Natural killer cell treated with Interleukin-12 subunit alpha and Interleukin-12 subunit beta and Interleukin-15 and Interleukin-18, amount 100 ng/mL, for 72 hours (primary cell): Measurements from ENCODE around the gene PTCH1. TPM values are rescaled to one million over a fixed set of nuclear protein-coding genes. Genes with fewer than 3 reads are reported as not detected.
A peak's percentile ranks its signal among the peaks of the same experiment; 100 is the strongest.

Source experiments
- ATAC-seq, 2 donors: fragments of 150-1000 bp; cut with Tn5 transposase in 1 of 2; sonication (Bioruptor Pico), chemical (Tn5 transposase) in 1 of 2; 2 replicates each; pipeline ENCODE4 v1.10.0; 2021
- DNase-seq: peaks from one replicate; pipeline ENCODE4 v3.0.0; 2022; ENCODE audit warnings: low spot score
- H3K27ac Mint-ChIP-seq, 2 donors: 1 replicate in 1 of 2; 2 replicates in 1 of 2; pipeline ENCODE4 v1.8.0; 2022; ENCODE audit warnings: mixed read lengths in 2 of 2, mild to moderate bottlenecking in 1 of 2, moderate library complexity in 1 of 2
- H3K27me3 Mint-ChIP-seq, 2 donors: 1 replicate in 1 of 2; 2 replicates in 1 of 2; pipeline ENCODE4 v1.8.0; 2022; ENCODE audit warnings: mixed read lengths in 2 of 2
- H3K36me3 Mint-ChIP-seq: one replicate; pipeline ENCODE4 v1.8.0; 2022; ENCODE audit warnings: mixed read lengths
- H3K4me1 Mint-ChIP-seq, 2 donors: 1 replicate in 1 of 2; 2 replicates in 1 of 2; pipeline ENCODE4 v1.8.0; 2022; ENCODE audit warnings: low read depth in 2 of 2, mixed read lengths in 2 of 2, mild to moderate bottlenecking in 1 of 2
- H3K4me3 Mint-ChIP-seq: one replicate; pipeline ENCODE4 v1.8.0; 2022; ENCODE audit warnings: mixed read lengths
- H3K9me3 Mint-ChIP-seq: 2 replicates; pipeline ENCODE4 v1.8.0; 2022; ENCODE audit warnings: mixed read lengths
- total RNA-seq, 2 donors: library from RNA; stranded (reverse); gene quantifications; one replicate each; pipeline ENCODE4 v1.2.3, GENCODE V29; 2022

The PTCH1 gene
- total RNA-seq, 2 donors from 2014 or later, result 15.2 to 15.9 TPM

- DNase-seq (no peak), ATAC-seq (no peak)
- Mint-ChIP-seq H3K36me3 (peaks cover 13% of the 10 kb centered on the region), H3K9me3 (no peaks in the 10 kb centered on the region), H3K4me3 (peak overlapping the region; percentile 95), H3K4me1 (peaks cover 38 to 49% of the 10 kb centered on the region in 2 donors), H3K27me3 (no peaks in the 10 kb centered on the region), H3K27ac (peak overlapping the region in 1 of 2 donors; percentile 80)
Measured at GRCh38 chr9:95460518-95461164, 56.1 kb downstream of the PTCH1 start.

- Mint-ChIP-seq H3K4me1 (peaks cover 33 to 44% of the 10 kb centered on the region in 2 donors), H3K4me3 (no peak overlapping the region), H3K36me3 (peaks cover 7% of the 10 kb centered on the region)
Measured at GRCh38 chr9:95459851-95460517, 56.8 kb downstream of the PTCH1 start.

GRCh38 chr9:95459178-95459577 lies 57.6 kb downstream of the PTCH1 start:
- Mint-ChIP-seq H3K9me3 (no peaks in the 10 kb centered on the region), H3K27me3 (no peaks in the 10 kb centered on the region), H3K4me1 (peaks cover 29 to 42% of the 10 kb centered on the region in 2 donors), H3K4me3 (no peak overlapping the region), H3K36me3 (peaks cover 4% of the 10 kb centered on the region), H3K27ac (no peak overlapping the region)
- ATAC-seq (no peak), DNase-seq (no peak)

More at GRCh38 chr9:95459851-95460517, 56.8 kb downstream of the PTCH1 start:
- H3K27me3 Mint-ChIP-seq, result no peaks in the 10 kb centered on the region
- no peak for ATAC-seq
- no peaks in the 10 kb centered on the region for H3K9me3 Mint-ChIP-seq
- no peak overlapping the region for H3K27ac Mint-ChIP-seq
- DNase-seq, result no peak

- H3K36me3 Mint-ChIP-seq, result peaks cover 8% of the 10 kb centered on the region
- DNase-seq (no peak), ATAC-seq (no peak)
- H3K4me3 Mint-ChIP-seq, result no peak overlapping the region
- H3K4me1 Mint-ChIP-seq, result peaks cover 25 to 41% of the 10 kb centered on the region in 2 donors
- no peak overlapping the region for H3K27ac Mint-ChIP-seq
- no peaks in the 10 kb centered on the region for H3K9me3 Mint-ChIP-seq
- H3K27me3 Mint-ChIP-seq, result no peaks in the 10 kb centered on the region
Measured at GRCh38 chr9:95458666-95459065, 58.1 kb downstream of the PTCH1 start.

GRCh38 chr9:95457769-95458168 lies 59.0 kb downstream of the PTCH1 start:
- Mint-ChIP-seq H3K4me1 (peaks cover 16 to 32% of the 10 kb centered on the region in 2 donors), H3K36me3 (peaks cover 10% of the 10 kb centered on the region), H3K4me3 (no peak overlapping the region), H3K27me3 (no peaks in the 10 kb centered on the region), H3K27ac (no peak overlapping the region), H3K9me3 (no peaks in the 10 kb centered on the region)
- ATAC-seq (no peak), DNase-seq (no peak)

- H3K4me1 Mint-ChIP-seq, result peaks cover 0 to 14% of the 10 kb centered on the region in 2 donors
- no peaks in the 10 kb centered on the region for H3K9me3 Mint-ChIP-seq
- H3K4me3 Mint-ChIP-seq, result no peak overlapping the region
- DNase-seq, result no peak
- H3K36me3 Mint-ChIP-seq, result peaks cover 10% of the 10 kb centered on the region
- H3K27ac Mint-ChIP-seq, result no peak overlapping the region
- ATAC-seq, result no peak
- H3K27me3 Mint-ChIP-seq, result no peaks in the 10 kb centered on the region
Measured at GRCh38 chr9:95455714-95456113, 61.1 kb downstream of the PTCH1 start.

GRCh38 chr9:95452176-95452575 lies 64.6 kb downstream of the PTCH1 start:
- no peak overlapping the region for H3K27ac Mint-ChIP-seq
- H3K27me3 Mint-ChIP-seq, result peaks cover 0 to 2% of the 10 kb centered on the region in 2 donors
- H3K4me3 Mint-ChIP-seq, result no peak overlapping the region
- ATAC-seq (no peak), DNase-seq (no peak)
- peaks cover 10% of the 10 kb centered on the region for H3K36me3 Mint-ChIP-seq
- H3K4me1 Mint-ChIP-seq, result peaks cover 12 to 13% of the 10 kb centered on the region in 2 donors
- no peaks in the 10 kb centered on the region for H3K9me3 Mint-ChIP-seq

- no peak for DNase-seq
- no peaks in the 10 kb centered on the region for H3K9me3 Mint-ChIP-seq
- peaks cover 6% of the 10 kb centered on the region for H3K36me3 Mint-ChIP-seq
Measured at GRCh38 chr9:95451065-95451426, 65.7 kb downstream of the PTCH1 start.

GRCh38 chr9:95450171-95451064 lies 66.4 kb downstream of the PTCH1 start:
- ATAC-seq (no peak), DNase-seq (no peak)
- H3K4me3 Mint-ChIP-seq, result no peak overlapping the region
- peaks cover 13 to 14% of the 10 kb centered on the region in 2 donors for H3K4me1 Mint-ChIP-seq
- H3K27me3 Mint-ChIP-seq, result peaks cover 0 to 2% of the 10 kb centered on the region in 2 donors
- no peaks in the 10 kb centered on the region for H3K9me3 Mint-ChIP-seq
- no peak overlapping the region for H3K27ac Mint-ChIP-seq
- H3K36me3 Mint-ChIP-seq, result peaks cover 6% of the 10 kb centered on the region

More at GRCh38 chr9:95451065-95451426, 65.7 kb downstream of the PTCH1 start:
- ATAC-seq, result no peak
- H3K27me3 Mint-ChIP-seq, result peaks cover 0 to 2% of the 10 kb centered on the region in 2 donors
- H3K27ac Mint-ChIP-seq, result no peak overlapping the region
- H3K4me3 Mint-ChIP-seq, result no peak overlapping the region
- peaks cover 12 to 13% of the 10 kb centered on the region in 2 donors for H3K4me1 Mint-ChIP-seq

GRCh38 chr9:95449016-95449415 lies 67.8 kb downstream of the PTCH1 start:
- H3K4me1 Mint-ChIP-seq, result peaks cover 13 to 16% of the 10 kb centered on the region in 2 donors
- DNase-seq (no peak), ATAC-seq (no peak)
- peaks cover 0 to 2% of the 10 kb centered on the region in 2 donors for H3K27me3 Mint-ChIP-seq
- H3K27ac Mint-ChIP-seq, result peak overlapping the region in 1 of 2 donors; percentile 28
- no peaks in the 10 kb centered on the region for H3K9me3 Mint-ChIP-seq
- no peak overlapping the region for H3K4me3 Mint-ChIP-seq
- H3K36me3 Mint-ChIP-seq, result peaks cover 6% of the 10 kb centered on the region

- ATAC-seq, result no peak
- no peak for DNase-seq
- H3K36me3 Mint-ChIP-seq, result no peaks in the 10 kb centered on the region
- H3K4me1 Mint-ChIP-seq, result peaks cover 13% of the 10 kb centered on the region in 2 donors
- peaks cover 0 to 2% of the 10 kb centered on the region in 2 donors for H3K27me3 Mint-ChIP-seq
- H3K9me3 Mint-ChIP-seq, result no peaks in the 10 kb centered on the region
- no peak overlapping the region for H3K4me3 Mint-ChIP-seq
- peak overlapping the region in 1 of 2 donors; percentile 28 for H3K27ac Mint-ChIP-seq
Measured at GRCh38 chr9:95447660-95448420, 68.9 kb downstream of the PTCH1 start.

GRCh38 chr9:95446984-95447383 lies 69.8 kb downstream of the PTCH1 start:
- no peaks in the 10 kb centered on the region for H3K9me3 Mint-ChIP-seq
- DNase-seq, result no peak

GRCh38 chr9:95446259-95446658 lies 70.5 kb downstream of the PTCH1 start:
- no peak for ATAC-seq
- H3K4me3 Mint-ChIP-seq, result no peak overlapping the region
- no peak overlapping the region for H3K27ac Mint-ChIP-seq
- no peaks in the 10 kb centered on the region for H3K9me3 Mint-ChIP-seq
- H3K27me3 Mint-ChIP-seq, result peaks cover 0 to 2% of the 10 kb centered on the region in 2 donors
- H3K4me1 Mint-ChIP-seq, result peaks cover 13% of the 10 kb centered on the region in 2 donors
- no peak for DNase-seq
- no peaks in the 10 kb centered on the region for H3K36me3 Mint-ChIP-seq

More at GRCh38 chr9:95446984-95447383, 69.8 kb downstream of the PTCH1 start:
- Mint-ChIP-seq H3K27ac (no peak overlapping the region), H3K4me1 (peaks cover 13% of the 10 kb centered on the region in 2 donors), H3K4me3 (no peak overlapping the region), H3K27me3 (peaks cover 0 to 2% of the 10 kb centered on the region in 2 donors), H3K36me3 (no peaks in the 10 kb centered on the region)
- no peak for ATAC-seq
